ENCODE results near the gene TP53I11.

TP53I11 gene

GRCh38 chr11:44930588-44931302 lies 19.9 kb downstream of the TP53I11 start:
- no peak overlapping the region for H3K4me3 ChIP-seq (ENCODE audit: low read depth, low read length)
- peaks cover 8% of the 10 kb centered on the region for H3K4me1 ChIP-seq (ENCODE audit: control insufficient read depth, insufficient read depth, low read length)
- H3K9ac ChIP-seq (ENCODE audit: low read depth, low read length) = peak overlapping the region; percentile 54
- H3K36me3 ChIP-seq (ENCODE audit: control insufficient read depth, insufficient read depth, low read length) = peaks cover 15% of the 10 kb centered on the region
- no peaks in the 10 kb centered on the region for H3K27me3 ChIP-seq (ENCODE audit: control insufficient read depth, insufficient read depth, low read length)
- H3K9me3 ChIP-seq (ENCODE audit: control insufficient read depth, insufficient read depth, low read length) = no peaks in the 10 kb centered on the region

- H3K4me3 ChIP-seq (ENCODE audit: low read depth, low read length) = no peak overlapping the region
- H3K36me3 ChIP-seq (ENCODE audit: control insufficient read depth, insufficient read depth, low read length) = peaks cover 2% of the 10 kb centered on the region
- H3K27me3 ChIP-seq (ENCODE audit: control insufficient read depth, insufficient read depth, low read length) = no peaks in the 10 kb centered on the region
- H3K4me1 ChIP-seq (ENCODE audit: control insufficient read depth, insufficient read depth, low read length) = peaks cover 8% of the 10 kb centered on the region
- H3K9ac ChIP-seq (ENCODE audit: low read depth, low read length) = no peak overlapping the region
- H3K9me3 ChIP-seq (ENCODE audit: control insufficient read depth, insufficient read depth, low read length) = no peaks in the 10 kb centered on the region
These were observed 21.9 kb downstream of the TP53I11 start for GRCh38 chr11:44928816-44929215.

GRCh38 chr11:44928144-44928543 lies 22.5 kb downstream of the TP53I11 start:
- H3K27me3 ChIP-seq (ENCODE audit: control insufficient read depth, insufficient read depth, low read length) = no peaks in the 10 kb centered on the region
- H3K36me3 ChIP-seq (ENCODE audit: control insufficient read depth, insufficient read depth, low read length) = no peaks in the 10 kb centered on the region
- H3K9me3 ChIP-seq (ENCODE audit: control insufficient read depth, insufficient read depth, low read length) = no peaks in the 10 kb centered on the region
- no peak overlapping the region for H3K4me3 ChIP-seq (ENCODE audit: low read depth, low read length)
- peaks cover 8% of the 10 kb centered on the region for H3K4me1 ChIP-seq (ENCODE audit: control insufficient read depth, insufficient read depth, low read length)
- H3K9ac ChIP-seq (ENCODE audit: low read depth, low read length) = no peak overlapping the region

GRCh38 chr11:44927174-44927661 lies 23.5 kb downstream of the TP53I11 start:
- Histone ChIP-seq H3K27me3 (ENCODE audit: control insufficient read depth, insufficient read depth, low read length) (no peaks in the 10 kb centered on the region), H3K9me3 (ENCODE audit: control insufficient read depth, insufficient read depth, low read length) (no peaks in the 10 kb centered on the region), H3K36me3 (ENCODE audit: control insufficient read depth, insufficient read depth, low read length) (no peaks in the 10 kb centered on the region), H3K4me3 (ENCODE audit: low read depth, low read length) (no peak overlapping the region), H3K9ac (ENCODE audit: low read depth, low read length) (no peak overlapping the region), H3K4me1 (ENCODE audit: control insufficient read depth, insufficient read depth, low read length) (peaks cover 8% of the 10 kb centered on the region)

GRCh38 chr11:44926036-44926435 lies 24.6 kb downstream of the TP53I11 start:
- Histone ChIP-seq H3K4me1 (ENCODE audit: control insufficient read depth, insufficient read depth, low read length) (peaks cover 8% of the 10 kb centered on the region), H3K4me3 (ENCODE audit: low read depth, low read length) (no peak overlapping the region), H3K9me3 (ENCODE audit: control insufficient read depth, insufficient read depth, low read length) (no peaks in the 10 kb centered on the region), H3K9ac (ENCODE audit: low read depth, low read length) (no peak overlapping the region), H3K36me3 (ENCODE audit: control insufficient read depth, insufficient read depth, low read length) (no peaks in the 10 kb centered on the region), H3K27me3 (ENCODE audit: control insufficient read depth, insufficient read depth, low read length) (no peaks in the 10 kb centered on the region)

GRCh38 chr11:44923806-44924205 lies 26.9 kb downstream of the TP53I11 start:
- no peak overlapping the region for H3K9ac ChIP-seq (ENCODE audit: low read depth, low read length)

GRCh38 chr11:44923115-44923514 lies 27.6 kb downstream of the TP53I11 start:
- Histone ChIP-seq H3K4me3 (ENCODE audit: low read depth, low read length) (no peak overlapping the region), H3K36me3 (ENCODE audit: control insufficient read depth, insufficient read depth, low read length) (no peaks in the 10 kb centered on the region), H3K27me3 (ENCODE audit: control insufficient read depth, insufficient read depth, low read length) (no peaks in the 10 kb centered on the region), H3K9me3 (ENCODE audit: control insufficient read depth, insufficient read depth, low read length) (no peaks in the 10 kb centered on the region), H3K9ac (ENCODE audit: low read depth, low read length) (no peak overlapping the region), H3K4me1 (ENCODE audit: control insufficient read depth, insufficient read depth, low read length) (peaks cover 8% of the 10 kb centered on the region)

More at GRCh38 chr11:44923806-44924205, 26.9 kb downstream of the TP53I11 start:
- Histone ChIP-seq H3K4me1 (ENCODE audit: control insufficient read depth, insufficient read depth, low read length) (peaks cover 8% of the 10 kb centered on the region), H3K9me3 (ENCODE audit: control insufficient read depth, insufficient read depth, low read length) (no peaks in the 10 kb centered on the region), H3K27me3 (ENCODE audit: control insufficient read depth, insufficient read depth, low read length) (no peaks in the 10 kb centered on the region), H3K36me3 (ENCODE audit: control insufficient read depth, insufficient read depth, low read length) (no peaks in the 10 kb centered on the region), H3K4me3 (ENCODE audit: low read depth, low read length) (no peak overlapping the region)

- Histone ChIP-seq H3K4me1 (ENCODE audit: control insufficient read depth, insufficient read depth, low read length) (no peaks in the 10 kb centered on the region), H3K9ac (ENCODE audit: low read depth, low read length) (no peak overlapping the region), H3K27me3 (ENCODE audit: control insufficient read depth, insufficient read depth, low read length) (no peaks in the 10 kb centered on the region), H3K4me3 (ENCODE audit: low read depth, low read length) (no peak overlapping the region), H3K9me3 (ENCODE audit: control insufficient read depth, insufficient read depth, low read length) (no peaks in the 10 kb centered on the region), H3K36me3 (ENCODE audit: control insufficient read depth, insufficient read depth, low read length) (no peaks in the 10 kb centered on the region)
These were observed 30.2 kb downstream of the TP53I11 start for GRCh38 chr11:44920451-44920850.

- H3K4me3 ChIP-seq (ENCODE audit: low read depth, low read length) = no peak overlapping the region
- no peaks in the 10 kb centered on the region for H3K9me3 ChIP-seq (ENCODE audit: control insufficient read depth, insufficient read depth, low read length)
- H3K27me3 ChIP-seq (ENCODE audit: control insufficient read depth, insufficient read depth, low read length) = no peaks in the 10 kb centered on the region
- H3K4me1 ChIP-seq (ENCODE audit: control insufficient read depth, insufficient read depth, low read length) = no peaks in the 10 kb centered on the region
- no peak overlapping the region for H3K9ac ChIP-seq (ENCODE audit: low read depth, low read length)
- no peaks in the 10 kb centered on the region for H3K36me3 ChIP-seq (ENCODE audit: control insufficient read depth, insufficient read depth, low read length)
These were observed 32.9 kb downstream of the TP53I11 start for GRCh38 chr11:44917741-44918140.

GRCh38 chr11:44916801-44917385 lies 33.8 kb downstream of the TP53I11 start:
- H3K9me3 ChIP-seq (ENCODE audit: control insufficient read depth, insufficient read depth, low read length) = no peaks in the 10 kb centered on the region
- H3K9ac ChIP-seq (ENCODE audit: low read depth, low read length) = no peak overlapping the region
- no peaks in the 10 kb centered on the region for H3K36me3 ChIP-seq (ENCODE audit: control insufficient read depth, insufficient read depth, low read length)
- H3K27me3 ChIP-seq (ENCODE audit: control insufficient read depth, insufficient read depth, low read length) = no peaks in the 10 kb centered on the region
- H3K4me1 ChIP-seq (ENCODE audit: control insufficient read depth, insufficient read depth, low read length) = peaks cover 4% of the 10 kb centered on the region
- H3K4me3 ChIP-seq (ENCODE audit: low read depth, low read length) = no peak overlapping the region

GRCh38 chr11:44916331-44916730 lies 34.4 kb downstream of the TP53I11 start:
- no peaks in the 10 kb centered on the region for H3K27me3 ChIP-seq (ENCODE audit: control insufficient read depth, insufficient read depth, low read length)
- H3K9me3 ChIP-seq (ENCODE audit: control insufficient read depth, insufficient read depth, low read length) = no peaks in the 10 kb centered on the region
- H3K4me1 ChIP-seq (ENCODE audit: control insufficient read depth, insufficient read depth, low read length) = peaks cover 4% of the 10 kb centered on the region
- H3K4me3 ChIP-seq (ENCODE audit: low read depth, low read length) = no peak overlapping the region
- no peaks in the 10 kb centered on the region for H3K36me3 ChIP-seq (ENCODE audit: control insufficient read depth, insufficient read depth, low read length)
- H3K9ac ChIP-seq (ENCODE audit: low read depth, low read length) = no peak overlapping the region

- H3K9ac ChIP-seq (ENCODE audit: low read depth, low read length) = no peak overlapping the region
- H3K4me1 ChIP-seq (ENCODE audit: control insufficient read depth, insufficient read depth, low read length) = peaks cover 7% of the 10 kb centered on the region
- no peaks in the 10 kb centered on the region for H3K9me3 ChIP-seq (ENCODE audit: control insufficient read depth, insufficient read depth, low read length)
- no peak overlapping the region for H3K4me3 ChIP-seq (ENCODE audit: low read depth, low read length)
- no peaks in the 10 kb centered on the region for H3K27me3 ChIP-seq (ENCODE audit: control insufficient read depth, insufficient read depth, low read length)
- no peaks in the 10 kb centered on the region for H3K36me3 ChIP-seq (ENCODE audit: control insufficient read depth, insufficient read depth, low read length)
These were observed 35.1 kb downstream of the TP53I11 start for GRCh38 chr11:44915621-44916020.
